ENCODE results near the gene FRMD1. TPM values are rescaled to one million over a fixed set of nuclear protein-coding genes. Genes with fewer than 3 reads are reported as not detected.

The FRMD1 gene
- total and polyA plus RNA-seq, 2 donors (not counting 3 experiments of a cell fraction or from before 2014, with no cell fraction given): not detected

DNA sequence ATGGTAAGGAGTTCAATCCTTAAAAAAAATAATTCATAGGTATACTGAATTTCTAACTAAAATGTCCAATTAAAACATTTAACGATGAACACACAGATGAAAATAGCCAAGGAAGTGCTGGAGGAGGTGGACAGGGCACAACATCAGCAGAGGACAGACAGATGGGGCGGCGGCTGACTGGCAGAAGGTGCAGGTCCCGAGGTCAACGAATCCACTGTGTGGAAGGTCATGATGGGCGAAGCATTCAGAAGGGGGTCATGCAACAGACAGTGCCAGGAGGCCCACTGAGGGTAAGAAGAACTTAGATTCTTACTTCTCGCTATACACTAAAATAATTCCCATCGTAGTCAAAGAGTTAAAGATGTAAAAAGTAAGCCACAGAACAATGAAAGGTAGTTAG lies 34.2 kb upstream of the FRMD1 start:
- intact Hi-C loops (cut with micrococcal nuclease): no loop called here
- POLR2A ChIA-PET: no interaction called here
- no peak overlapping the region for H3K27ac ChIP-seq (ENCODE audit: insufficient read depth, low read depth, low read length)
- no peaks in the 10 kb centered on the region for H3K36me3 ChIP-seq (ENCODE audit: control insufficient read depth in 2 of 2, extremely low read depth in 1 of 2, insufficient read depth in 2 of 2, low read length in 2 of 2)
- no peak overlapping the region for H2AFZ ChIP-seq (ENCODE audit: low read depth, low read length)
- H3K79me2 ChIP-seq (ENCODE audit: control insufficient read depth, insufficient read depth, low read length): no peaks in the 10 kb centered on the region
- BruUV-seq (replicated peaks): no TSS peak
- no peaks in the 10 kb centered on the region for H3K9me1 ChIP-seq (replicated peaks; ENCODE audit: control insufficient read depth, extremely low read depth, insufficient read depth, low read length)
- FAIRE-seq (no peak), DNase-seq (ENCODE audit: low read depth, low spot score) (no peak)
- no peak overlapping the region for H3K4me3 ChIP-seq (replicated peaks in 1 of 3; ENCODE audit: insufficient read depth in 1 of 3, low read depth in 1 of 3, low read length in 3 of 3)
- TF ChIP-seq GATA2 (IDR thresholded peaks at IDR 0.05; ENCODE audit: insufficient read depth, insufficient read length, low read depth, low read length) (no peak), EZH2 (IDR thresholded peaks at IDR 0.05; ENCODE audit: borderline replicate concordance, low read depth, low read length, severe bottlenecking) (no peak), POLR2AphosphoS5 (IDR thresholded peaks at IDR 0.05; ENCODE audit: insufficient read depth, low read depth, low read length) (no peak), JUN (IDR thresholded peaks at IDR 0.05; ENCODE audit: borderline replicate concordance, insufficient read depth, insufficient read length, low read depth) (no peak)
- TF ChIP-seq, protein P1, sequence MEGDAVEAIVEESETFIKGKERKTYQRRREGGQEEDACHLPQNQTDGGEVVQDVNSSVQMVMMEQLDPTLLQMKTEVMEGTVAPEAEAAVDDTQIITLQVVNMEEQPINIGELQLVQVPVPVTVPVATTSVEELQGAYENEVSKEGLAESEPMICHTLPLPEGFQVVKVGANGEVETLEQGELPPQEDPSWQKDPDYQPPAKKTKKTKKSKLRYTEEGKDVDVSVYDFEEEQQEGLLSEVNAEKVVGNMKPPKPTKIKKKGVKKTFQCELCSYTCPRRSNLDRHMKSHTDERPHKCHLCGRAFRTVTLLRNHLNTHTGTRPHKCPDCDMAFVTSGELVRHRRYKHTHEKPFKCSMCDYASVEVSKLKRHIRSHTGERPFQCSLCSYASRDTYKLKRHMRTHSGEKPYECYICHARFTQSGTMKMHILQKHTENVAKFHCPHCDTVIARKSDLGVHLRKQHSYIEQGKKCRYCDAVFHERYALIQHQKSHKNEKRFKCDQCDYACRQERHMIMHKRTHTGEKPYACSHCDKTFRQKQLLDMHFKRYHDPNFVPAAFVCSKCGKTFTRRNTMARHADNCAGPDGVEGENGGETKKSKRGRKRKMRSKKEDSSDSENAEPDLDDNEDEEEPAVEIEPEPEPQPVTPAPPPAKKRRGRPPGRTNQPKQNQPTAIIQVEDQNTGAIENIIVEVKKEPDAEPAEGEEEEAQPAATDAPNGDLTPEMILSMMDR (IDR thresholded peaks at IDR 0.05; ENCODE audit: extremely low read depth in 1 of 2, insufficient read depth in 1 of 2, low read depth in 1 of 2, low read length in 2 of 2): no peak
- TF ChIP-seq, protein P2, sequence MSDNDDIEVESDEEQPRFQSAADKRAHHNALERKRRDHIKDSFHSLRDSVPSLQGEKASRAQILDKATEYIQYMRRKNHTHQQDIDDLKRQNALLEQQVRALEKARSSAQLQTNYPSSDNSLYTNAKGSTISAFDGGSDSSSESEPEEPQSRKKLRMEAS (IDR thresholded peaks at IDR 0.05; ENCODE audit: insufficient read depth, insufficient read length): no peak
- H4K20me1 ChIP-seq (replicated peaks; ENCODE audit: control insufficient read depth, extremely low read depth, insufficient read depth, low read length): no peaks in the 10 kb centered on the region
- dilution Hi-C loops (cut with MboI; ENCODE audit: extremely low pct_ligation_motif_present, low sequenced_read_pairs): no loop called here
- no peaks in the 10 kb centered on the region for H3K9me3 ChIP-seq (replicated peaks; ENCODE audit: control insufficient read depth, insufficient read depth, low read length)
- H3K4me1 ChIP-seq (ENCODE audit: control insufficient read depth, extremely low read depth, insufficient read depth, low read length): no peaks in the 10 kb centered on the region
- no peak overlapping the region for H3K9ac ChIP-seq (replicated peaks; ENCODE audit: extremely low read depth, insufficient read depth, low read length)
- CTCF ChIA-PET: no interaction called here
- H3K27me3 ChIP-seq (ENCODE audit: control insufficient read depth in 2 of 2, insufficient read depth in 2 of 2, low read length in 2 of 2): no peaks in the 10 kb centered on the region
- H3K4me2 ChIP-seq (ENCODE audit: insufficient read depth, low read length): no peak overlapping the region
